ENCODE measurements around the gene DEAF1.

- TF ChIP-seq CTCF (IDR thresholded peaks at IDR 0.05): no peak
- TF ChIP-seq POLR2A (IDR thresholded peaks at IDR 0.05): no peak
Measured at GRCh38 chr11:611001-611996, 83.7 kb downstream of the DEAF1 start.
